ENCODE measurements around the gene FSTL5.

DNA sequence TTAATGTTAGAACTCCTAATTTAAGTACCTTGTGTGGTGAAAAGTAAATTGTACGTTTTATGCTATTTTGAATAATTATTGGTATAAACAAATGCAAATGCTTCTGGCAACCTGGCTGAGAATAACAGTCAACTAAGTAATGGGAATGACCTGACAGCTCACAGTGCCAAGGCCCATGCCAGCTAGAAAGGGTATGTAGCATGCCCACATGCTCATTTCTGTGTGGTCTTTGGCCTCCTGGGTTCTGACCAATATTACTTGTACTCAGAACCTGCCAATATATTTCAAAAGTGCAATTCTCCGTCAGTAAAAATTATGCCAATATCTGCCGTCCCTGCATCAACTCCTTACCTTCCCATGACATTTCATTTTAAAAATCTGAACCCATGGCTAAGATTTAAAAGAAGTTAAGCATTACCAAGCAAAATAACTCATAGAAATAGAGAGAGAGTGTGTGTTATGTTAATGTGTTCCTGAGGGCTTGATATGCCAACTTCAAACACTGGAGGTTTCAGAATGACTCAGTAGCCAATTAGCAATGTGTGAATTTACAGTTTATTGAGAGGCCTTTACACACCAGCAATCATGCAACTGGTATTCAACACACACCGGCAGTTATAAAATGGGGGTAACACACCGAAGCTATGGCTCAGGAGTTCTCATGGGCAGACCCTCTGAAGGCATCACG lies 820.8 kb downstream of the FSTL5 start:
- TF ChIP-seq ASH2L (IDR thresholded peaks at IDR 0.05; ENCODE audit: borderline replicate concordance, low read depth): no peak
- TF ChIP-seq, protein P1, sequence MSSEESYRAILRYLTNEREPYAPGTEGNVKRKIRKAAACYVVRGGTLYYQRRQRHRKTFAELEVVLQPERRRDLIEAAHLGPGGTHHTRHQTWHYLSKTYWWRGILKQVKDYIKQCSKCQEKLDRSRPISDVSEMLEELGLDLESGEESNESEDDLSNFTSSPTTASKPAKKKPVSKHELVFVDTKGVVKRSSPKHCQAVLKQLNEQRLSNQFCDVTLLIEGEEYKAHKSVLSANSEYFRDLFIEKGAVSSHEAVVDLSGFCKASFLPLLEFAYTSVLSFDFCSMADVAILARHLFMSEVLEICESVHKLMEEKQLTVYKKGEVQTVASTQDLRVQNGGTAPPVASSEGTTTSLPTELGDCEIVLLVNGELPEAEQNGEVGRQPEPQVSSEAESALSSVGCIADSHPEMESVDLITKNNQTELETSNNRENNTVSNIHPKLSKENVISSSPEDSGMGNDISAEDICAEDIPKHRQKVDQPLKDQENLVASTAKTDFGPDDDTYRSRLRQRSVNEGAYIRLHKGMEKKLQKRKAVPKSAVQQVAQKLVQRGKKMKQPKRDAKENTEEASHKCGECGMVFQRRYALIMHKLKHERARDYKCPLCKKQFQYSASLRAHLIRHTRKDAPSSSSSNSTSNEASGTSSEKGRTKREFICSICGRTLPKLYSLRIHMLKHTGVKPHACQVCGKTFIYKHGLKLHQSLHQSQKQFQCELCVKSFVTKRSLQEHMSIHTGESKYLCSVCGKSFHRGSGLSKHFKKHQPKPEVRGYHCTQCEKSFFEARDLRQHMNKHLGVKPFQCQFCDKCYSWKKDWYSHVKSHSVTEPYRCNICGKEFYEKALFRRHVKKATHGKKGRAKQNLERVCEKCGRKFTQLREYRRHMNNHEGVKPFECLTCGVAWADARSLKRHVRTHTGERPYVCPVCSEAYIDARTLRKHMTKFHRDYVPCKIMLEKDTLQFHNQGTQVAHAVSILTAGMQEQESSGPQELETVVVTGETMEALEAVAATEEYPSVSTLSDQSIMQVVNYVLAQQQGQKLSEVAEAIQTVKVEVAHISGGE (CRISPR knock-in tag; IDR thresholded peaks at IDR 0.05): no peak
- TF ChIP-seq, protein P2, sequence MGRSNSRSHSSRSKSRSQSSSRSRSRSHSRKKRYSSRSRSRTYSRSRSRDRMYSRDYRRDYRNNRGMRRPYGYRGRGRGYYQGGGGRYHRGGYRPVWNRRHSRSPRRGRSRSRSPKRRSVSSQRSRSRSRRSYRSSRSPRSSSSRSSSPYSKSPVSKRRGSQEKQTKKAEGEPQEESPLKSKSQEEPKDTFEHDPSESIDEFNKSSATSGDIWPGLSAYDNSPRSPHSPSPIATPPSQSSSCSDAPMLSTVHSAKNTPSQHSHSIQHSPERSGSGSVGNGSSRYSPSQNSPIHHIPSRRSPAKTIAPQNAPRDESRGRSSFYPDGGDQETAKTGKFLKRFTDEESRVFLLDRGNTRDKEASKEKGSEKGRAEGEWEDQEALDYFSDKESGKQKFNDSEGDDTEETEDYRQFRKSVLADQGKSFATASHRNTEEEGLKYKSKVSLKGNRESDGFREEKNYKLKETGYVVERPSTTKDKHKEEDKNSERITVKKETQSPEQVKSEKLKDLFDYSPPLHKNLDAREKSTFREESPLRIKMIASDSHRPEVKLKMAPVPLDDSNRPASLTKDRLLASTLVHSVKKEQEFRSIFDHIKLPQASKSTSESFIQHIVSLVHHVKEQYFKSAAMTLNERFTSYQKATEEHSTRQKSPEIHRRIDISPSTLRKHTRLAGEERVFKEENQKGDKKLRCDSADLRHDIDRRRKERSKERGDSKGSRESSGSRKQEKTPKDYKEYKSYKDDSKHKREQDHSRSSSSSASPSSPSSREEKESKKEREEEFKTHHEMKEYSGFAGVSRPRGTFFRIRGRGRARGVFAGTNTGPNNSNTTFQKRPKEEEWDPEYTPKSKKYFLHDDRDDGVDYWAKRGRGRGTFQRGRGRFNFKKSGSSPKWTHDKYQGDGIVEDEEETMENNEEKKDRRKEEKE (IDR thresholded peaks at IDR 0.05): no peak
- TF ChIP-seq FOXM1 (IDR thresholded peaks at IDR 0.05; ENCODE audit: low read depth, low read length): no peak
- TF ChIP-seq POLR2A (IDR thresholded peaks at IDR 0.05; ENCODE audit: low read depth, low read length): no peak
- TF ChIP-seq EZH2 (IDR thresholded peaks at IDR 0.05; ENCODE audit: borderline replicate concordance, control insufficient read depth, low read depth, low read length): no peak
- no peak for TF ChIP-seq HDAC6 (IDR thresholded peaks at IDR 0.05; ENCODE audit: unreplicated experiment)
- no peak for TF ChIP-seq CTCF (IDR thresholded peaks at IDR 0.05 in 2 of 3, conservative IDR thresholded peaks at IDR 0.05 in 1 of 3; ENCODE audit: control insufficient read depth in 2 of 3, extremely low read depth in 1 of 3, insufficient read depth in 1 of 3, low read depth in 3 of 3, low read length in 3 of 3)
- TF ChIP-seq, protein P3, sequence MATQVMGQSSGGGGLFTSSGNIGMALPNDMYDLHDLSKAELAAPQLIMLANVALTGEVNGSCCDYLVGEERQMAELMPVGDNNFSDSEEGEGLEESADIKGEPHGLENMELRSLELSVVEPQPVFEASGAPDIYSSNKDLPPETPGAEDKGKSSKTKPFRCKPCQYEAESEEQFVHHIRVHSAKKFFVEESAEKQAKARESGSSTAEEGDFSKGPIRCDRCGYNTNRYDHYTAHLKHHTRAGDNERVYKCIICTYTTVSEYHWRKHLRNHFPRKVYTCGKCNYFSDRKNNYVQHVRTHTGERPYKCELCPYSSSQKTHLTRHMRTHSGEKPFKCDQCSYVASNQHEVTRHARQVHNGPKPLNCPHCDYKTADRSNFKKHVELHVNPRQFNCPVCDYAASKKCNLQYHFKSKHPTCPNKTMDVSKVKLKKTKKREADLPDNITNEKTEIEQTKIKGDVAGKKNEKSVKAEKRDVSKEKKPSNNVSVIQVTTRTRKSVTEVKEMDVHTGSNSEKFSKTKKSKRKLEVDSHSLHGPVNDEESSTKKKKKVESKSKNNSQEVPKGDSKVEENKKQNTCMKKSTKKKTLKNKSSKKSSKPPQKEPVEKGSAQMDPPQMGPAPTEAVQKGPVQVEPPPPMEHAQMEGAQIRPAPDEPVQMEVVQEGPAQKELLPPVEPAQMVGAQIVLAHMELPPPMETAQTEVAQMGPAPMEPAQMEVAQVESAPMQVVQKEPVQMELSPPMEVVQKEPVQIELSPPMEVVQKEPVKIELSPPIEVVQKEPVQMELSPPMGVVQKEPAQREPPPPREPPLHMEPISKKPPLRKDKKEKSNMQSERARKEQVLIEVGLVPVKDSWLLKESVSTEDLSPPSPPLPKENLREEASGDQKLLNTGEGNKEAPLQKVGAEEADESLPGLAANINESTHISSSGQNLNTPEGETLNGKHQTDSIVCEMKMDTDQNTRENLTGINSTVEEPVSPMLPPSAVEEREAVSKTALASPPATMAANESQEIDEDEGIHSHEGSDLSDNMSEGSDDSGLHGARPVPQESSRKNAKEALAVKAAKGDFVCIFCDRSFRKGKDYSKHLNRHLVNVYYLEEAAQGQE (IDR thresholded peaks at IDR 0.05; ENCODE audit: low read depth, low read length): no peak
- TF ChIP-seq, protein P4, sequence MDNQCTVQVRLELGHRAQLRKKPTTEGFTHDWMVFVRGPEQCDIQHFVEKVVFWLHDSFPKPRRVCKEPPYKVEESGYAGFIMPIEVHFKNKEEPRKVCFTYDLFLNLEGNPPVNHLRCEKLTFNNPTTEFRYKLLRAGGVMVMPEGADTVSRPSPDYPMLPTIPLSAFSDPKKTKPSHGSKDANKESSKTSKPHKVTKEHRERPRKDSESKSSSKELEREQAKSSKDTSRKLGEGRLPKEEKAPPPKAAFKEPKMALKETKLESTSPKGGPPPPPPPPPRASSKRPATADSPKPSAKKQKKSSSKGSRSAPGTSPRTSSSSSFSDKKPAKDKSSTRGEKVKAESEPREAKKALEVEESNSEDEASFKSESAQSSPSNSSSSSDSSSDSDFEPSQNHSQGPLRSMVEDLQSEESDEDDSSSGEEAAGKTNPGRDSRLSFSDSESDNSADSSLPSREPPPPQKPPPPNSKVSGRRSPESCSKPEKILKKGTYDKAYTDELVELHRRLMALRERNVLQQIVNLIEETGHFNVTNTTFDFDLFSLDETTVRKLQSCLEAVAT (IDR thresholded peaks at IDR 0.05): no peak
- TF ChIP-seq TAF1 (IDR thresholded peaks at IDR 0.05; ENCODE audit: borderline replicate concordance, low read depth, low read length): no peak

Data from GM12878 (cell line).